WTC11 (cell line): Measurements from ENCODE around the gene NEK8. TPM values are rescaled to one million over a fixed set of nuclear protein-coding genes. Genes with fewer than 3 reads are reported as not detected.

Source experiments
- AFF4 ChIP-seq: sonication (generic); formaldehyde crosslinking; IDR thresholded peaks from 2 replicates; pipeline ENCODE4 v1.8.1; 2023; ENCODE audit warnings: mild to moderate bottlenecking, missing genetic modification reagents, borderline replicate concordance
- AR ChIP-seq: fragments of 250-450 bp; sonication (Bioruptor Pico); IDR thresholded peaks from 2 replicates; pipeline ENCODE4 v1.9.0; 2021; ENCODE audit warnings: mild to moderate bottlenecking
- ATF1 ChIP-seq: sonication (generic); formaldehyde crosslinking; IDR thresholded peaks from 2 replicates; pipeline ENCODE4 v1.8.1; 2023; ENCODE audit warnings: mild to moderate bottlenecking, moderate library complexity, missing genetic modification reagents
- ATF6 ChIP-seq: sonication (generic); formaldehyde crosslinking; IDR thresholded peaks from 2 replicates; pipeline ENCODE4 v1.8.1; 2023; ENCODE audit warnings: mild to moderate bottlenecking, missing genetic modification reagents
- E2F5 ChIP-seq: sonication (generic); formaldehyde crosslinking; IDR thresholded peaks from 2 replicates; pipeline ENCODE4 v1.8.1; 2022; ENCODE audit warnings: mild to moderate bottlenecking, moderate library complexity, missing genetic modification reagents
- FOXK1 ChIP-seq: sonication (generic); formaldehyde crosslinking; IDR thresholded peaks from 2 replicates; pipeline ENCODE4 v1.8.0; 2022; ENCODE audit warnings: mild to moderate bottlenecking, moderate library complexity, missing genetic modification reagents
- GABPB1 ChIP-seq: sonication (generic); formaldehyde crosslinking; IDR thresholded peaks from 2 replicates; pipeline ENCODE4 v1.8.1; 2023; ENCODE audit warnings: mild to moderate bottlenecking, missing genetic modification reagents
- HMGXB4 ChIP-seq: sonication (generic); formaldehyde crosslinking; IDR thresholded peaks from 2 replicates; pipeline ENCODE4 v1.8.1; 2023; ENCODE audit warnings: mild to moderate bottlenecking, moderate library complexity, missing genetic modification reagents
- JAZF1 ChIP-seq: fragments of 250-450 bp; sonication (Bioruptor Pico); IDR thresholded peaks from 2 replicates; pipeline ENCODE4 v1.9.0; 2021; ENCODE audit warnings: moderate library complexity, mild to moderate bottlenecking, inconsistent platforms
- NFATC4 ChIP-seq: fragments of 250-450 bp; sonication (Bioruptor Pico); IDR thresholded peaks from 2 replicates; pipeline ENCODE4 v1.9.0; 2021; ENCODE audit warnings: mild to moderate bottlenecking
- NFE2L1 ChIP-seq: sonication (generic); formaldehyde crosslinking; IDR thresholded peaks from 2 replicates; pipeline ENCODE4 v1.8.1; 2023; ENCODE audit warnings: missing genetic modification reagents
- NFYB ChIP-seq: sonication (generic); formaldehyde crosslinking; conservative IDR thresholded peaks from 2 replicates; pipeline ENCODE4 v1.8.0; 2022; ENCODE audit warnings: low read depth, missing genetic modification reagents
- OVOL2 ChIP-seq: fragments of 250-450 bp; sonication (Bioruptor Pico); IDR thresholded peaks from 2 replicates; pipeline ENCODE4 v1.9.0; 2021; ENCODE audit warnings: mild to moderate bottlenecking, borderline replicate concordance
- SMAD3 ChIP-seq: sonication (generic); formaldehyde crosslinking; IDR thresholded peaks from 2 replicates; pipeline ENCODE4 v1.8.0; 2022; ENCODE audit warnings: missing genetic modification reagents, mild to moderate bottlenecking, borderline replicate concordance
- TCF7 ChIP-seq: sonication (generic); formaldehyde crosslinking; IDR thresholded peaks from 2 replicates; pipeline ENCODE4 v1.8.0; 2022; ENCODE audit warnings: mild to moderate bottlenecking, low read depth, missing genetic modification reagents, moderate library complexity
- TP53 ChIP-seq: sonication (generic); formaldehyde crosslinking; IDR thresholded peaks from 2 replicates; pipeline ENCODE4 v1.8.1; 2023; ENCODE audit warnings: mild to moderate bottlenecking, missing genetic modification reagents
- ZNF138 ChIP-seq: sonication (generic); formaldehyde crosslinking; conservative IDR thresholded peaks from 2 replicates; pipeline ENCODE4 v1.8.1; 2022; ENCODE audit warnings: mild to moderate bottlenecking, moderate library complexity, missing genetic modification reagents
- ZNF232 ChIP-seq: sonication (generic); formaldehyde crosslinking; IDR thresholded peaks from 2 replicates; pipeline ENCODE4 v1.8.0; 2022; ENCODE audit warnings: mild to moderate bottlenecking, missing genetic modification reagents
- total RNA-seq: library from RNA; stranded (reverse); gene quantifications from 3 replicates; pipeline ENCODE4 v1.2.3, GENCODE V29; 2021
- TF ChIP-seq, protein P1 (sequence below): fragments of 250-450 bp; sonication (Bioruptor Pico); IDR thresholded peaks from 2 replicates; pipeline ENCODE4 v2.1.2; 2022; ENCODE audit warnings: mild to moderate bottlenecking, moderate library complexity
- TF ChIP-seq, protein P2 (sequence below): sonication (generic); formaldehyde crosslinking; IDR thresholded peaks from 2 replicates; pipeline ENCODE4 v1.8.0; 2022; ENCODE audit warnings: missing genetic modification reagents
- TF ChIP-seq, protein P3 (sequence below): sonication (generic); formaldehyde crosslinking; IDR thresholded peaks from 2 replicates; pipeline ENCODE4 v1.8.1; 2023; ENCODE audit warnings: mild to moderate bottlenecking, missing genetic modification reagents

The NEK8 gene
- total RNA-seq, 1 experiment from 2014 or later, result 25.0 TPM

DNA sequence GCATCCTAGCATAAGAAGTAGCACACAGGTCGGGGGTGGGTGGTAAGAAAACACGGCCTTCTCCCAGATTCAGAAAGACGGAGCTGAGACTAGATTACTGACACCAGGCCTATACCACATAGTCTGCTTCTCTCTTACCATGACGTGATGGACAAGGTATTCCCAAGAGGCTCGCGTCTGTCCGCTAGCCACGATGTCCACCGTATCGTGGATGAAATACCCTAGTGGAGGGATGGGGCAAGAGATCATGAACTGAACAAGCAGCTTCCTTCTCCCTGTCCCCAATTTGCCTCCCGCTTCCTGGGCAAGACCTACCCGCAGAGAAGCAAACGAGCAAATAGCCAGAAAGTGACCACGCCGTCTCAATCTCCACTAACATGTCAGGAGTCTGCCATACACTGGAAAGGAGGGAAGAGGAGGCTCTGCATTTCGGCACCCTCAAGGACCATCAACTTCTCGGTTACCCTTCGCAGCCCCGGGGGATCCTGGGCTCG is 3.4 kb upstream of the NEK8 start (continued):
- TF ChIP-seq HMGXB4 (CRISPR knock-in tag), result no peak
- no peak; the same call in 1 of the 2 replicates for TF ChIP-seq AFF4
- TF ChIP-seq NFYB (CRISPR knock-in tag), result no peak
- no peak for TF ChIP-seq ATF6 (CRISPR knock-in tag)
- TF ChIP-seq NFE2L1 (CRISPR knock-in tag), result peak; percentile 8; the same call in 1 of the 2 replicates
- no peak for TF ChIP-seq ATF1 (CRISPR knock-in tag)
- peak; percentile 55; the same call in 1 of the 2 replicates for TF ChIP-seq NFATC4 (CRISPR knock-in tag)
- no peak for TF ChIP-seq ZNF138
- no peak for TF ChIP-seq E2F5 (CRISPR knock-in tag)
- TF ChIP-seq ZNF232 (CRISPR knock-in tag), result no peak
- TF ChIP-seq, protein P1, sequence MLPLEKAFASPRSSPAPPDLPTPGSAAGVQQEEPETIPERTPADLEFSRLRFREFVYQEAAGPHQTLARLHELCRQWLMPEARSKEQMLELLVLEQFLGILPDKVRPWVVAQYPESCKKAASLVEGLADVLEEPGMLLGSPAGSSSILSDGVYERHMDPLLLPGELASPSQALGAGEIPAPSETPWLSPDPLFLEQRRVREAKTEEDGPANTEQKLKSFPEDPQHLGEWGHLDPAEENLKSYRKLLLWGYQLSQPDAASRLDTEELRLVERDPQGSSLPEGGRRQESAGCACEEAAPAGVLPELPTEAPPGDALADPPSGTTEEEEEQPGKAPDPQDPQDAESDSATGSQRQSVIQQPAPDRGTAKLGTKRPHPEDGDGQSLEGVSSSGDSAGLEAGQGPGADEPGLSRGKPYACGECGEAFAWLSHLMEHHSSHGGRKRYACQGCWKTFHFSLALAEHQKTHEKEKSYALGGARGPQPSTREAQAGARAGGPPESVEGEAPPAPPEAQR, result no peak
- TF ChIP-seq, protein P2, sequence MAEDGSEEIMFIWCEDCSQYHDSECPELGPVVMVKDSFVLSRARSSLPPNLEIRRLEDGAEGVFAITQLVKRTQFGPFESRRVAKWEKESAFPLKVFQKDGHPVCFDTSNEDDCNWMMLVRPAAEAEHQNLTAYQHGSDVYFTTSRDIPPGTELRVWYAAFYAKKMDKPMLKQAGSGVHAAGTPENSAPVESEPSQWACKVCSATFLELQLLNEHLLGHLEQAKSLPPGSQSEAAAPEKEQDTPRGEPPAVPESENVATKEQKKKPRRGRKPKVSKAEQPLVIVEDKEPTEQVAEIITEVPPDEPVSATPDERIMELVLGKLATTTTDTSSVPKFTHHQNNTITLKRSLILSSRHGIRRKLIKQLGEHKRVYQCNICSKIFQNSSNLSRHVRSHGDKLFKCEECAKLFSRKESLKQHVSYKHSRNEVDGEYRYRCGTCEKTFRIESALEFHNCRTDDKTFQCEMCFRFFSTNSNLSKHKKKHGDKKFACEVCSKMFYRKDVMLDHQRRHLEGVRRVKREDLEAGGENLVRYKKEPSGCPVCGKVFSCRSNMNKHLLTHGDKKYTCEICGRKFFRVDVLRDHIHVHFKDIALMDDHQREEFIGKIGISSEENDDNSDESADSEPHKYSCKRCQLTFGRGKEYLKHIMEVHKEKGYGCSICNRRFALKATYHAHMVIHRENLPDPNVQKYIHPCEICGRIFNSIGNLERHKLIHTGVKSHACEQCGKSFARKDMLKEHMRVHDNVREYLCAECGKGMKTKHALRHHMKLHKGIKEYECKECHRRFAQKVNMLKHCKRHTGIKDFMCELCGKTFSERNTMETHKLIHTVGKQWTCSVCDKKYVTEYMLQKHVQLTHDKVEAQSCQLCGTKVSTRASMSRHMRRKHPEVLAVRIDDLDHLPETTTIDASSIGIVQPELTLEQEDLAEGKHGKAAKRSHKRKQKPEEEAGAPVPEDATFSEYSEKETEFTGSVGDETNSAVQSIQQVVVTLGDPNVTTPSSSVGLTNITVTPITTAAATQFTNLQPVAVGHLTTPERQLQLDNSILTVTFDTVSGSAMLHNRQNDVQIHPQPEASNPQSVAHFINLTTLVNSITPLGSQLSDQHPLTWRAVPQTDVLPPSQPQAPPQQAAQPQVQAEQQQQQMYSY (CRISPR knock-in tag), result peak; percentile 43; the same call in 1 of the 2 replicates
- TF ChIP-seq JAZF1 (CRISPR knock-in tag), result no peak
- TF ChIP-seq AR, result peak; percentile 56; the same call in 1 of the 2 replicates
- no peak for TF ChIP-seq OVOL2
- TF ChIP-seq, protein P3, sequence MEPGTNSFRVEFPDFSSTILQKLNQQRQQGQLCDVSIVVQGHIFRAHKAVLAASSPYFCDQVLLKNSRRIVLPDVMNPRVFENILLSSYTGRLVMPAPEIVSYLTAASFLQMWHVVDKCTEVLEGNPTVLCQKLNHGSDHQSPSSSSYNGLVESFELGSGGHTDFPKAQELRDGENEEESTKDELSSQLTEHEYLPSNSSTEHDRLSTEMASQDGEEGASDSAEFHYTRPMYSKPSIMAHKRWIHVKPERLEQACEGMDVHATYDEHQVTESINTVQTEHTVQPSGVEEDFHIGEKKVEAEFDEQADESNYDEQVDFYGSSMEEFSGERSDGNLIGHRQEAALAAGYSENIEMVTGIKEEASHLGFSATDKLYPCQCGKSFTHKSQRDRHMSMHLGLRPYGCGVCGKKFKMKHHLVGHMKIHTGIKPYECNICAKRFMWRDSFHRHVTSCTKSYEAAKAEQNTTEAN (CRISPR knock-in tag), result no peak
- no peak for TF ChIP-seq GABPB1 (CRISPR knock-in tag)
- TF ChIP-seq SMAD3 (CRISPR knock-in tag), result no peak
- TF ChIP-seq FOXK1 (CRISPR knock-in tag), result no peak
- TF ChIP-seq TP53 (CRISPR knock-in tag), result no peak; the same call in 1 of the 2 replicates
- TF ChIP-seq TCF7 (CRISPR knock-in tag), result no peak
